SK-N-MC (cell line): ENCODE data around the gene ATP7B.

Experiments
- DNase-seq: peaks from one replicate; pipeline ENCODE4 v3.0.0-alpha.2; 2011; ENCODE audit warnings: low read depth, low spot score
- H3K27ac ChIP-seq: fragments of 200-600 bp; sonication (generic); 2 replicates; pipeline ENCODE4 v1.5.1; 2016; ENCODE audit warnings: mixed run types
- H3K36me3 ChIP-seq: fragments of 200-600 bp; sonication (generic); 2 replicates; pipeline ENCODE4 v1.6.1; 2017; ENCODE audit warnings: antibody characterized with exemption, low read length, mixed read lengths; ENCODE audit not compliant: insufficient read depth
- H3K4me3 ChIP-seq: fragments of 200-600 bp; sonication (generic); 2 replicates; pipeline ENCODE4 v1.5.1; 2016
- H3K9ac ChIP-seq: fragments of 200-600 bp; sonication (generic); 2 replicates; pipeline ENCODE4 v1.8.0; 2017; ENCODE audit warnings: mixed run types, mixed read lengths; ENCODE audit not compliant: insufficient read length
- H3K9me3 ChIP-seq: fragments of 200-600 bp; sonication (generic); 2 replicates; pipeline ENCODE4 v1.6.1; 2017; ENCODE audit warnings: low read depth, mild to moderate bottlenecking, antibody characterized with exemption, low read length, moderate library complexity, mixed read lengths
- EZH2 ChIP-seq: fragments of 200-600 bp; sonication (generic); IDR thresholded peaks from one replicate; pipeline ENCODE4 v1.6.1; 2017; ENCODE audit warnings: antibody characterized with exemption
- FOXP2 ChIP-seq: optimal IDR thresholded peaks from 2 replicates; pipeline ENCODE3; 2011; ENCODE audit warnings: mild to moderate bottlenecking, moderate library complexity; ENCODE audit not compliant: insufficient read depth; ENCODE audit errors: extremely low read length, control extremely low read depth
- POLR2AphosphoS5 ChIP-seq: IDR thresholded peaks from 2 replicates; pipeline ENCODE4 v1.6.1; 2012; ENCODE audit warnings: mild to moderate bottlenecking, low read depth, low read length, borderline replicate concordance

ATP7B gene

GRCh38 chr13:51935326-51936171 lies 75.7 kb downstream of the ATP7B start:
- DNase-seq = no peak
- TF ChIP-seq POLR2AphosphoS5 (no peak), EZH2 (no peak), FOXP2 (no peak)
- Histone ChIP-seq H3K9ac (no peak overlapping the region), H3K4me3 (no peak overlapping the region), H3K27ac (no peak overlapping the region), H3K9me3 (no peaks in the 10 kb centered on the region), H3K36me3 (no peaks in the 10 kb centered on the region)

- H3K4me3 ChIP-seq = no peak overlapping the region
- H3K9ac ChIP-seq = no peak overlapping the region
- H3K9me3 ChIP-seq = no peaks in the 10 kb centered on the region
- no peaks in the 10 kb centered on the region for H3K36me3 ChIP-seq
- no peak for DNase-seq
- TF ChIP-seq EZH2 (no peak), FOXP2 (no peak), POLR2AphosphoS5 (no peak)
- H3K27ac ChIP-seq = no peak overlapping the region
Observed at GRCh38 chr13:51934461-51935087, 76.7 kb downstream of the ATP7B start.

- Histone ChIP-seq H3K4me3 (no peak overlapping the region), H3K27ac (no peak overlapping the region), H3K36me3 (no peaks in the 10 kb centered on the region), H3K9me3 (no peaks in the 10 kb centered on the region), H3K9ac (no peak overlapping the region)
- TF ChIP-seq POLR2AphosphoS5 (no peak), FOXP2 (no peak), EZH2 (no peak)
- no peak for DNase-seq
Observed at GRCh38 chr13:51933466-51934058, 77.7 kb downstream of the ATP7B start.

GRCh38 chr13:51932231-51932630 lies 79.0 kb downstream of the ATP7B start:
- Histone ChIP-seq H3K27ac (no peak overlapping the region), H3K9ac (no peak overlapping the region)
- TF ChIP-seq FOXP2 = no peak
- TF ChIP-seq POLR2AphosphoS5 = no peak
- no peak for TF ChIP-seq EZH2

GRCh38 chr13:51931606-51932005 lies 79.6 kb downstream of the ATP7B start:
- Histone ChIP-seq H3K4me3 (no peak overlapping the region), H3K9me3 (no peaks in the 10 kb centered on the region), H3K36me3 (no peaks in the 10 kb centered on the region), H3K9ac (no peak overlapping the region), H3K27ac (no peak overlapping the region)
- no peak for TF ChIP-seq EZH2
- TF ChIP-seq POLR2AphosphoS5 = no peak
- no peak for TF ChIP-seq FOXP2
- DNase-seq = no peak

More at GRCh38 chr13:51932231-51932630, 79.0 kb downstream of the ATP7B start:
- H3K36me3 ChIP-seq = no peaks in the 10 kb centered on the region
- no peaks in the 10 kb centered on the region for H3K9me3 ChIP-seq
- DNase-seq = no peak
- no peak overlapping the region for H3K4me3 ChIP-seq

GRCh38 chr13:51929699-51930098 lies 81.6 kb downstream of the ATP7B start:
- Histone ChIP-seq H3K9me3 (no peaks in the 10 kb centered on the region), H3K27ac (no peak overlapping the region), H3K36me3 (no peaks in the 10 kb centered on the region), H3K4me3 (no peak overlapping the region), H3K9ac (no peak overlapping the region)
- no peak for DNase-seq
- TF ChIP-seq EZH2 = no peak
- no peak for TF ChIP-seq FOXP2
- no peak for TF ChIP-seq POLR2AphosphoS5

GRCh38 chr13:51928231-51928630 lies 83.0 kb downstream of the ATP7B start:
- Histone ChIP-seq H3K36me3 (no peaks in the 10 kb centered on the region), H3K9me3 (no peaks in the 10 kb centered on the region), H3K4me3 (no peak overlapping the region), H3K27ac (no peak overlapping the region), H3K9ac (no peak overlapping the region)
- DNase-seq = no peak
- TF ChIP-seq POLR2AphosphoS5 = no peak
- no peak for TF ChIP-seq FOXP2

- H3K9ac ChIP-seq = no peak overlapping the region
- DNase-seq = no peak
- H3K4me3 ChIP-seq = no peak overlapping the region
- no peaks in the 10 kb centered on the region for H3K36me3 ChIP-seq
- H3K27ac ChIP-seq = no peak overlapping the region
- H3K9me3 ChIP-seq = no peaks in the 10 kb centered on the region
- TF ChIP-seq EZH2 (no peak), FOXP2 (no peak), POLR2AphosphoS5 (no peak)
Observed at GRCh38 chr13:51927129-51927528, 84.1 kb downstream of the ATP7B start.
